SU-DHL-6 (cell line): ENCODE data around the gene CANX.
"Not testable (repeated sequence)": the region's sequence is repeated elsewhere in the genome, so short reads cannot be mapped to it uniquely, and the experiment has no call there.

ENCODE experiments used
- H2AFZ ChIP-seq: fragments of 200-600 bp; sonication (generic); 2 replicates; pipeline ENCODE4 v1.6.1; 2014; ENCODE audit warnings: low read depth, mild to moderate bottlenecking, moderate library complexity, mixed read lengths, antibody characterized with exemption, low read length; ENCODE audit not compliant: severe bottlenecking
- H3F3A ChIP-seq: fragments of 200-600 bp; shearing (Covaris generic); 2 replicates; pipeline ENCODE4 v1.6.0; 2016; ENCODE audit warnings: antibody characterized with exemption, mild to moderate bottlenecking; ENCODE audit not compliant: insufficient read depth
- H3K27ac ChIP-seq: fragments of 200-600 bp; sonication (generic); 2 replicates; pipeline ENCODE4 v1.5.1; 2016; ENCODE audit warnings: low read depth, mild to moderate bottlenecking, low read length, moderate library complexity, mixed read lengths
- H3K27me3 ChIP-seq: fragments of 200-600 bp; sonication (generic), shearing (Covaris generic); 2 replicates; pipeline ENCODE4 v1.6.0; 2014; ENCODE audit warnings: mild to moderate bottlenecking, low read length
- H3K36me3 ChIP-seq: fragments of 200-600 bp; sonication (generic); 2 replicates; pipeline ENCODE4 v1.6.1; 2014; ENCODE audit warnings: mild to moderate bottlenecking, low read length, mixed read lengths
- H3K4me2 ChIP-seq: fragments of 300-600, 200-600 bp; shearing (Covaris generic), sonication (generic); 2 replicates; pipeline ENCODE4 v1.6.0; 2014; ENCODE audit warnings: low read length, low read depth, mild to moderate bottlenecking; ENCODE audit not compliant: poor library complexity, severe bottlenecking
- H3K4me3 ChIP-seq: fragments of 200-600 bp; sonication (generic); 2 replicates; pipeline ENCODE4 v1.5.1; 2014; ENCODE audit warnings: antibody characterized with exemption, low read length, mild to moderate bottlenecking, mixed read lengths; ENCODE audit not compliant: insufficient read depth, poor library complexity, severe bottlenecking
- H3K79me2 ChIP-seq: fragments of 200-600 bp; sonication (generic); 2 replicates; pipeline ENCODE4 v1.6.1; 2014; ENCODE audit warnings: mild to moderate bottlenecking, low read length, moderate library complexity; ENCODE audit not compliant: insufficient read depth
- H3K9ac ChIP-seq: fragments of 200-600 bp; sonication (generic); 2 replicates; pipeline ENCODE4 v1.7.0; 2014; ENCODE audit warnings: mild to moderate bottlenecking, low read length
- H3K9me2 ChIP-seq: fragments of 200-600 bp; sonication (generic); replicated peaks from 2 replicates; pipeline ENCODE4 v1.6.1; 2014; ENCODE audit warnings: low read length; ENCODE audit not compliant: insufficient read depth
- H3K9me3 ChIP-seq: fragments of 200-600 bp; sonication (generic); 2 replicates; pipeline ENCODE4 v1.6.1; 2014; ENCODE audit warnings: low read length, mixed read lengths; ENCODE audit not compliant: insufficient read depth
- H4K20me1 ChIP-seq: fragments of 200-600 bp; sonication (generic); 2 replicates; pipeline ENCODE4 v1.6.1; 2014; ENCODE audit warnings: low read depth, mild to moderate bottlenecking, antibody characterized with exemption, low read length, moderate library complexity, mixed read lengths
- EZH2phosphoT487 ChIP-seq: fragments of 200-600 bp; sonication (generic), shearing (Covaris generic); conservative IDR thresholded peaks from 2 replicates; pipeline ENCODE4 v1.6.1; 2018; ENCODE audit warnings: mild to moderate bottlenecking, antibody characterized with exemption, low read length, moderate library complexity, mixed read lengths
- TF ChIP-seq, protein P1 (sequence below): fragments of 200-600 bp; sonication (generic); IDR thresholded peaks from one replicate; pipeline ENCODE4 v1.5.1; 2017; ENCODE audit warnings: antibody characterized with exemption, mild to moderate bottlenecking, low read length, moderate library complexity; ENCODE audit not compliant: insufficient read depth, poor library complexity, severe bottlenecking

Gene CANX

DNA sequence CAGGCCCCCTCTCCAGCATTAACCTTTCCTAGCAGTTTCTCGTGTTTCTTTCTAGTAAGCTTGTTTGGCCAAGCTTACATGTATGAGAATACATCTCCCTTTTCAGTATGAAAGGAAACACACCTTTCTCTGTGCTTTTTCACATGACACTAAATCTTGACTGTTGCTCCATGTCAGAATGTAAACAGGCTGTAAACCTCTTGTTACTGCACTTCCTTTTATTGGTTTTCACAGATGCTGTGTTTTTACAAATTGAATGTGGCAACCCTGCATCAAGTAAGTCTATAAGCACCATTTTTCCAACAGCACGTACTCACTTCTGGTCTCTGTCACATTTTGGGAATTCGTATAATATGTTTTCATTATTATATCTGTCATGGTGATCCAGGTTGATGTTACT is 2.2 kb upstream of the CANX start:
- peak overlapping the region; percentile 31 for H3K27ac ChIP-seq
- peak overlapping the region; percentile 94 for H3K4me2 ChIP-seq
- peaks cover 28% of the 10 kb centered on the region for H3K79me2 ChIP-seq
- no peak overlapping the region for H2AFZ ChIP-seq
- no peaks in the 10 kb centered on the region for H3K36me3 ChIP-seq
- H3K27me3 ChIP-seq, result no peaks in the 10 kb centered on the region
- no peak overlapping the region for H3K4me3 ChIP-seq
- no peak for TF ChIP-seq EZH2phosphoT487
- TF ChIP-seq, protein P1, sequence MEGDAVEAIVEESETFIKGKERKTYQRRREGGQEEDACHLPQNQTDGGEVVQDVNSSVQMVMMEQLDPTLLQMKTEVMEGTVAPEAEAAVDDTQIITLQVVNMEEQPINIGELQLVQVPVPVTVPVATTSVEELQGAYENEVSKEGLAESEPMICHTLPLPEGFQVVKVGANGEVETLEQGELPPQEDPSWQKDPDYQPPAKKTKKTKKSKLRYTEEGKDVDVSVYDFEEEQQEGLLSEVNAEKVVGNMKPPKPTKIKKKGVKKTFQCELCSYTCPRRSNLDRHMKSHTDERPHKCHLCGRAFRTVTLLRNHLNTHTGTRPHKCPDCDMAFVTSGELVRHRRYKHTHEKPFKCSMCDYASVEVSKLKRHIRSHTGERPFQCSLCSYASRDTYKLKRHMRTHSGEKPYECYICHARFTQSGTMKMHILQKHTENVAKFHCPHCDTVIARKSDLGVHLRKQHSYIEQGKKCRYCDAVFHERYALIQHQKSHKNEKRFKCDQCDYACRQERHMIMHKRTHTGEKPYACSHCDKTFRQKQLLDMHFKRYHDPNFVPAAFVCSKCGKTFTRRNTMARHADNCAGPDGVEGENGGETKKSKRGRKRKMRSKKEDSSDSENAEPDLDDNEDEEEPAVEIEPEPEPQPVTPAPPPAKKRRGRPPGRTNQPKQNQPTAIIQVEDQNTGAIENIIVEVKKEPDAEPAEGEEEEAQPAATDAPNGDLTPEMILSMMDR, result no peak
- H3K9me3 ChIP-seq, result no peaks in the 10 kb centered on the region
- H4K20me1 ChIP-seq, result peaks cover 9% of the 10 kb centered on the region; the same call in 1 of the 2 replicates
- H3F3A ChIP-seq, result peaks cover 9% of the 10 kb centered on the region; the same call in 1 of the 2 replicates
- no peaks in the 10 kb centered on the region for H3K9me2 ChIP-seq
- H3K9ac ChIP-seq, result no peak overlapping the region

DNA sequence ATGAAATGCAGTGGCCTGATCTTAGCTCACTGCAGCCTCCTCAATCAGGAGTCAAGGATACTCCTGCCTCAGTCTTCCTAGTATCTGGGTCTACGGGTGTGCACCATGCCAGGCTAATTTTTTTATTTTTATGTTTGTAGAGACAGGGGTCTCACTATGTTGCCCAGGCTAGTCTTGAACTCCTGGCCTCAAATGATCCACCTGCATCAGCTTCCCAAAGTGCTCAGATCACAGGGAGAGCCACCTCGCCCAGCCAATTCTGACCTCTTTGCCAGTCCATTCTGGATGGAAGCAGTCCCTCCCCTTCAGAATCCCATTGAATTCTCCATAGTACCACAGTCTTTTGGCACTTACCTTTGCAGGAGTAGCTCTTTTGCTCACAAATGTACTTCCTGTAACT is 1.7 kb upstream of the CANX start:
- H3K9ac ChIP-seq, result peak overlapping the region; percentile 77
- peaks cover 9% of the 10 kb centered on the region; the same call in 1 of the 2 replicates for H4K20me1 ChIP-seq
- peak overlapping the region; percentile 31; the same call in 1 of the 2 replicates for H3K27ac ChIP-seq
- H3K79me2 ChIP-seq, result peaks cover 33% of the 10 kb centered on the region
- TF ChIP-seq, protein P1, result no peak
- no peak for TF ChIP-seq EZH2phosphoT487
- peak overlapping the region; percentile 0 for H3K4me3 ChIP-seq
- H3K36me3 ChIP-seq, result no peaks in the 10 kb centered on the region
- H3K27me3 ChIP-seq, result no peaks in the 10 kb centered on the region
- no peaks in the 10 kb centered on the region for H3K9me3 ChIP-seq
- peak overlapping the region; percentile 94 for H3K4me2 ChIP-seq
- H2AFZ ChIP-seq, result no peak overlapping the region
- peaks cover 9% of the 10 kb centered on the region; the same call in 1 of the 2 replicates for H3F3A ChIP-seq
- H3K9me2 ChIP-seq, result no peaks in the 10 kb centered on the region

DNA sequence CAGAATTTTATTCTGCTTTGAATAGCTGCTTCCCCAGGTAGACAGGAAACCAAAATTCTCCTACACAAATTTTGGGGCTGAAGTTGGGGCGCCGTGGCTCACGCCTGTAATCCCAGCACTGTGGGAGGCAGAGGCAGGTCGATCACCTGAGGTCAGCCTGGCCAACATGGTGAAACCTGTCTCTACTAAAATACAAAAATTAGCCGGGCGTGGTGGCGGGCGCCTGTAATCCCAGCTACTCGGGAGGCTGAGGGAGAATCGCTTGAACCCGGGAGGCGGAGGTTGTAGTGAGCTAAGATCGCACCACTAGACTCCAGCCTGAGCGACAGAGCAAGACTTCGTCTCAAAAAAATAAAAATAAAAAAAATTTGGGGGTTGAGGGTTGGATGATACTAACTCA is 1.2 kb upstream of the CANX start:
- H3K9me2 ChIP-seq, H3K9me3 ChIP-seq, H3K36me3 ChIP-seq, H4K20me1 ChIP-seq, H3F3A ChIP-seq, H3K27me3 ChIP-seq: not testable (repeated sequence)
- Histone ChIP-seq H3K79me2 (peaks cover 38% of the 10 kb centered on the region), H3K9ac (peak overlapping the region; percentile 77), H3K4me3 (peak overlapping the region; percentile 58), H3K27ac (peak overlapping the region; percentile 74), H3K4me2 (peak overlapping the region; percentile 94), H2AFZ (peak overlapping the region; percentile 6)

DNA sequence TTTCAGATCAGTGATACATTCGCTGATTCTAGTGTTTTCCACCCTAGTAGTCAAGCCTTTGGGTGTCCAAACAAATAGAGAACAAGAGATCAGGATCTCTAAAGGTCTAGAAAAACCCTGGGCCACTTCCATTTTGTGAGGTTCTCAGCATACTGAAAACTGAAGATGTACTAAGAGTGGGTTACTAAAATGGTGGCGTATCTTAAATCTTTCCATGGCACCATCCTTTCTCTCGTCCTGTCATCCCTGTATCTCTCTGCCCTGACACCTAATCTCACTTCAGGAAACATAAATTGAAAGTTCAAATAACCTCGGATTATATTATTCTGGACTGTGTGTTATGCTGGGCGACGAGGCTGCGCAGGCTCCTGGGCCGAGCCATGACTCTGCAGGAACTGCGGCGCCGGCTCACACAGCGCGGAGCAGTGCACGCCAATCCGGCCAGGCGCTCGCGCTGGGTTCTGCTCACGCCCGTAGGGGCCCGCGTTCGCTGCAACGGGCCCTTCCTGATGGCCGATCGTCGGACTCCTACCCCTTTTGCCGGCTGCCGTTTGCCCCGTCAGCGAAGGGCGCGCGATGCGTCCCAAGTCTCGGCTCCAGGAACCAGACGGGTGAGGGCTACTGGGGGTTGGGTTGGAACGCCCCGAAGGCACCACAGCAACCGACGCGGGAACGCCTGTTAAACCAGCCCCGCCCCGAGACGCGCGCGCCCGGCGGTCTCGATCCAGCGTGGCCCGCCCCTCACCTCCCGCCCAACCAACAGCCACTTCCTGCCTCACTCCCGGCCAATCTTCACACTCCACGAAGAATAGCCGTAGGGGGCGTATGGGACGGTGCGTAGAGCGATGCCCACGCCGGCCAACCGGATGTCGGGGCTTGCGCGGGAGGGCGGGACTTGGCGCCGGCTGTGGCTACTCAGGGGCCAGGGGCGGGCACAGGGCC is 503 bp upstream of the CANX start:
- H2AFZ ChIP-seq, result peak overlapping the region; percentile 6
- no peaks in the 10 kb centered on the region for H3K9me2 ChIP-seq
- H3K9ac ChIP-seq, result peak overlapping the region; percentile 99
- no peaks in the 10 kb centered on the region; the same call in 1 of the 2 replicates for H3K36me3 ChIP-seq
- H3F3A ChIP-seq, result peaks cover 9% of the 10 kb centered on the region; the same call in 1 of the 2 replicates
- H3K27me3 ChIP-seq, result no peaks in the 10 kb centered on the region
- no peaks in the 10 kb centered on the region for H3K9me3 ChIP-seq
- TF ChIP-seq, protein P1, result no peak
- no peak for TF ChIP-seq EZH2phosphoT487
- peak overlapping the region; percentile 74 for H3K27ac ChIP-seq
- peaks cover 9% of the 10 kb centered on the region; the same call in 1 of the 2 replicates for H4K20me1 ChIP-seq
- H3K4me2 ChIP-seq, result peak overlapping the region; percentile 94
- H3K79me2 ChIP-seq, result peaks cover 45% of the 10 kb centered on the region
- peak overlapping the region; percentile 90 for H3K4me3 ChIP-seq
